Neural cell (in vitro differentiated cells): Measurements from ENCODE around the gene RCC2. TPM values are rescaled to one million over a fixed set of nuclear protein-coding genes. Genes with fewer than 3 reads are reported as not detected.

Experiments
- H2AFZ ChIP-seq: fragments of 200-600, 300-800 bp; sonication (generic), shearing (Covaris generic); 2 replicates; pipeline ENCODE4 v1.6.0; 2014; ENCODE audit warnings: low read depth, mild to moderate bottlenecking, antibody characterized with exemption, low read length, moderate library complexity
- H3F3A ChIP-seq: fragments of 200-600 bp; shearing (Covaris generic); 2 replicates; pipeline ENCODE4 v1.6.1; 2016; ENCODE audit warnings: mild to moderate bottlenecking, moderate library complexity, mixed read lengths, antibody characterized with exemption, low read length; ENCODE audit not compliant: insufficient read depth, poor library complexity, severe bottlenecking
- H3K27ac ChIP-seq: fragments of 200-600, 300-800 bp; sonication (generic), shearing (Covaris generic); 2 replicates; pipeline ENCODE4 v1.5.1; 2014; ENCODE audit warnings: mild to moderate bottlenecking, low read length, moderate library complexity
- H3K27me3 ChIP-seq: fragments of 300-800, 200-600 bp; sonication (generic), shearing (Covaris generic); 2 replicates; pipeline ENCODE4 v1.6.0; 2014; ENCODE audit warnings: mild to moderate bottlenecking, low read depth, low read length, moderate library complexity; ENCODE audit not compliant: insufficient read depth
- H3K36me3 ChIP-seq: fragments of 300-800, 200-600 bp; sonication (generic), shearing (Covaris generic); 2 replicates; pipeline ENCODE4 v1.5.1; 2014; ENCODE audit warnings: mild to moderate bottlenecking, antibody characterized with exemption, low read length, moderate library complexity; ENCODE audit not compliant: insufficient read depth
- H3K4me2 ChIP-seq: fragments of 300-800, 200-600 bp; sonication (generic), shearing (Covaris generic); 2 replicates; pipeline ENCODE4 v1.6.0; 2014; ENCODE audit warnings: mild to moderate bottlenecking, low read length
- H3K4me3 ChIP-seq: fragments of 300-800, 200-600 bp; sonication (generic), shearing (Covaris generic); 2 replicates; pipeline ENCODE4 v1.5.1; 2014; ENCODE audit warnings: mild to moderate bottlenecking, low read length, moderate library complexity
- H3K79me2 ChIP-seq: fragments of 200-600 bp; shearing (Covaris generic); replicated peaks from 2 replicates; pipeline ENCODE4 v1.6.0; 2014; ENCODE audit warnings: mild to moderate bottlenecking, low read length, moderate library complexity; ENCODE audit not compliant: insufficient read depth
- H3K9ac ChIP-seq: fragments of 300-800, 200-600 bp; sonication (generic), shearing (Covaris generic); 2 replicates; pipeline ENCODE4 v1.6.1; 2016; ENCODE audit warnings: mild to moderate bottlenecking, low read length, mixed read lengths
- H3K9me2 ChIP-seq: fragments of 200-600 bp; shearing (Covaris generic); 2 replicates; pipeline ENCODE4 v1.6.1; 2016; ENCODE audit warnings: mild to moderate bottlenecking, low read length, mixed read lengths; ENCODE audit not compliant: insufficient read depth
- H3K9me3 ChIP-seq: fragments of 200-600, 300-800 bp; sonication (generic), shearing (Covaris generic); 2 replicates; pipeline ENCODE4 v1.6.1; 2016; ENCODE audit warnings: mild to moderate bottlenecking, mixed run types, low read length, moderate library complexity, mixed read lengths
- H4K20me1 ChIP-seq: fragments of 200-600 bp; shearing (Covaris generic); 2 replicates; pipeline ENCODE4 v1.6.1; 2016; ENCODE audit warnings: mild to moderate bottlenecking, mixed run types; ENCODE audit not compliant: insufficient read depth
- EP300 ChIP-seq: fragments of 450-650 bp; conservative IDR thresholded peaks from 2 replicates; pipeline ENCODE4 v1.6.1; 2014; ENCODE audit warnings: antibody characterized with exemption, mild to moderate bottlenecking, moderate library complexity; ENCODE audit not compliant: poor library complexity, severe bottlenecking
- EZH2 ChIP-seq: fragments of 200-600, 300-800 bp; shearing (Covaris generic), sonication (generic); IDR thresholded peaks from 2 replicates; pipeline ENCODE4 v1.6.1; 2014; ENCODE audit warnings: antibody characterized with exemption, low read length, borderline replicate concordance, mild to moderate bottlenecking; ENCODE audit not compliant: insufficient read depth, poor library complexity, severe bottlenecking
- MXI1 ChIP-seq: fragments of 450-650 bp; conservative IDR thresholded peaks from 2 replicates; pipeline ENCODE4 v1.6.1; 2014; ENCODE audit warnings: antibody characterized with exemption, mild to moderate bottlenecking; ENCODE audit not compliant: poor library complexity, severe bottlenecking
- POLR2AphosphoS5 ChIP-seq: IDR thresholded peaks from 2 replicates; pipeline ENCODE4 v1.6.1; 2012
- RAD21 ChIP-seq: fragments of 450-650 bp; conservative IDR thresholded peaks from 2 replicates; pipeline ENCODE4 v1.6.1; 2014; ENCODE audit warnings: antibody characterized with exemption, mild to moderate bottlenecking, moderate library complexity
- SMC3 ChIP-seq: fragments of 450-650 bp; conservative IDR thresholded peaks from 2 replicates; pipeline ENCODE4 v1.6.1; 2014; ENCODE audit warnings: antibody characterized with exemption, mild to moderate bottlenecking, moderate library complexity; ENCODE audit not compliant: poor library complexity
- TAF1 ChIP-seq: IDR thresholded peaks from 2 replicates; pipeline ENCODE4 v1.6.1; 2012; ENCODE audit warnings: low read depth
- polyA minus RNA-seq: library from RNA; depleted of rRNA, polyadenylated mRNA; stranded (reverse); fragments of >200 nt; gene quantifications from 2 replicates; pipeline ENCODE4 v1.2.3, GENCODE V29; 2014
- polyA plus RNA-seq: library from polyadenylated mRNA; depleted of rRNA; stranded (reverse); fragments of >200 nt; gene quantifications from 2 replicates; pipeline ENCODE4 v1.2.3, GENCODE V29; 2014
- TF ChIP-seq, protein P1 (sequence below): fragments of 450-650 bp; IDR thresholded peaks from 2 replicates; pipeline ENCODE4 v1.5.1; 2014; ENCODE audit warnings: antibody characterized with exemption, mild to moderate bottlenecking, moderate library complexity; ENCODE audit not compliant: poor library complexity, severe bottlenecking
- TF ChIP-seq, protein P2 (sequence below): IDR thresholded peaks from 2 replicates; pipeline ENCODE4 v1.6.1; 2012; ENCODE audit warnings: borderline replicate concordance

RCC2 gene
- 34.4 and 38.5 TPM in 2 replicates for polyA plus RNA-seq
- 31.8 and 33.6 TPM in 2 replicates for polyA minus RNA-seq

GRCh38 chr1:17439250-17440073 is at the start of gene RCC2:
Gene RCC2 (minus strand): TSS chr1:17439677. CDS start chr1:17438514, 1,163 bp downstream.
- Histone ChIP-seq H3K9ac (peak within 1 kb of the TSS; percentile 83), H3K4me2 (peak within 1 kb of the TSS; percentile 84), H3K27me3 (peaks cover 11% of the 10 kb centered on the region), H3K9me3 (no peaks in the 10 kb centered on the region), H3K4me3 (peak within 1 kb of the TSS; percentile 91), H3F3A (no peaks in the 10 kb centered on the region), H3K27ac (peak within 1 kb of the TSS; percentile 82), H2AFZ (peak within 1 kb of the TSS; percentile 37), H4K20me1 (no peaks in the 10 kb centered on the region), H3K36me3 (peaks cover 5% of the 10 kb centered on the region), H3K79me2 (peaks cover 33% of the 10 kb centered on the region), H3K9me2 (no peaks in the 10 kb centered on the region)
- TF ChIP-seq POLR2AphosphoS5 (peak; percentile 35), EP300 (no peak), TAF1 (peak; percentile 35), MXI1 (peak; percentile 96)
- TF ChIP-seq, protein P1, sequence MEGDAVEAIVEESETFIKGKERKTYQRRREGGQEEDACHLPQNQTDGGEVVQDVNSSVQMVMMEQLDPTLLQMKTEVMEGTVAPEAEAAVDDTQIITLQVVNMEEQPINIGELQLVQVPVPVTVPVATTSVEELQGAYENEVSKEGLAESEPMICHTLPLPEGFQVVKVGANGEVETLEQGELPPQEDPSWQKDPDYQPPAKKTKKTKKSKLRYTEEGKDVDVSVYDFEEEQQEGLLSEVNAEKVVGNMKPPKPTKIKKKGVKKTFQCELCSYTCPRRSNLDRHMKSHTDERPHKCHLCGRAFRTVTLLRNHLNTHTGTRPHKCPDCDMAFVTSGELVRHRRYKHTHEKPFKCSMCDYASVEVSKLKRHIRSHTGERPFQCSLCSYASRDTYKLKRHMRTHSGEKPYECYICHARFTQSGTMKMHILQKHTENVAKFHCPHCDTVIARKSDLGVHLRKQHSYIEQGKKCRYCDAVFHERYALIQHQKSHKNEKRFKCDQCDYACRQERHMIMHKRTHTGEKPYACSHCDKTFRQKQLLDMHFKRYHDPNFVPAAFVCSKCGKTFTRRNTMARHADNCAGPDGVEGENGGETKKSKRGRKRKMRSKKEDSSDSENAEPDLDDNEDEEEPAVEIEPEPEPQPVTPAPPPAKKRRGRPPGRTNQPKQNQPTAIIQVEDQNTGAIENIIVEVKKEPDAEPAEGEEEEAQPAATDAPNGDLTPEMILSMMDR = peak; percentile 29

DNA sequence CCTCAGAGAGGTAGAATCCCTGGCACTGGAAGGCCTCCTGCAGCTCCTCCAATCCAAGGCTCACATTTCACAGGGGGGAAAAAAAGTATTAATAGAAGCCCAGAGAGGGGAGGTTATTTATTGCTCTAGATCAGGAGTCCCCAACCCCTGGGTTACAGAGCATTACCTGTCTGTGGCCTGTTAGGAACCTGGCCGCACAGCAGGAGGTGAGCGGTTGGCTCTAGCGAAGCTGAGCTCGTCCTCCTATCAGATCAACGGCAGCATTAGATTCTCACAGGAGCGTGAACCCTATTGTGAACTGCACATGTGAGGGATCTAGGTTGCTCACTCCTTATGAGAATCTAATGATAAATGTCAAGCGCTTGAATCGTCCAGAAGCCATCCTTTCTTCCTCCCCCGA is 46.8 kb upstream of the RCC2 start:
- Histone ChIP-seq H3K9me3 (no peaks in the 10 kb centered on the region), H3K4me2 (no peak overlapping the region), H3K9ac (no peak overlapping the region), H3K79me2 (no peaks in the 10 kb centered on the region), H4K20me1 (no peaks in the 10 kb centered on the region), H2AFZ (no peak overlapping the region), H3K27me3 (no peaks in the 10 kb centered on the region), H3K27ac (no peak overlapping the region), H3F3A (no peaks in the 10 kb centered on the region), H3K4me3 (no peak overlapping the region), H3K36me3 (no peaks in the 10 kb centered on the region), H3K9me2 (no peaks in the 10 kb centered on the region)
- TF ChIP-seq, protein P2, sequence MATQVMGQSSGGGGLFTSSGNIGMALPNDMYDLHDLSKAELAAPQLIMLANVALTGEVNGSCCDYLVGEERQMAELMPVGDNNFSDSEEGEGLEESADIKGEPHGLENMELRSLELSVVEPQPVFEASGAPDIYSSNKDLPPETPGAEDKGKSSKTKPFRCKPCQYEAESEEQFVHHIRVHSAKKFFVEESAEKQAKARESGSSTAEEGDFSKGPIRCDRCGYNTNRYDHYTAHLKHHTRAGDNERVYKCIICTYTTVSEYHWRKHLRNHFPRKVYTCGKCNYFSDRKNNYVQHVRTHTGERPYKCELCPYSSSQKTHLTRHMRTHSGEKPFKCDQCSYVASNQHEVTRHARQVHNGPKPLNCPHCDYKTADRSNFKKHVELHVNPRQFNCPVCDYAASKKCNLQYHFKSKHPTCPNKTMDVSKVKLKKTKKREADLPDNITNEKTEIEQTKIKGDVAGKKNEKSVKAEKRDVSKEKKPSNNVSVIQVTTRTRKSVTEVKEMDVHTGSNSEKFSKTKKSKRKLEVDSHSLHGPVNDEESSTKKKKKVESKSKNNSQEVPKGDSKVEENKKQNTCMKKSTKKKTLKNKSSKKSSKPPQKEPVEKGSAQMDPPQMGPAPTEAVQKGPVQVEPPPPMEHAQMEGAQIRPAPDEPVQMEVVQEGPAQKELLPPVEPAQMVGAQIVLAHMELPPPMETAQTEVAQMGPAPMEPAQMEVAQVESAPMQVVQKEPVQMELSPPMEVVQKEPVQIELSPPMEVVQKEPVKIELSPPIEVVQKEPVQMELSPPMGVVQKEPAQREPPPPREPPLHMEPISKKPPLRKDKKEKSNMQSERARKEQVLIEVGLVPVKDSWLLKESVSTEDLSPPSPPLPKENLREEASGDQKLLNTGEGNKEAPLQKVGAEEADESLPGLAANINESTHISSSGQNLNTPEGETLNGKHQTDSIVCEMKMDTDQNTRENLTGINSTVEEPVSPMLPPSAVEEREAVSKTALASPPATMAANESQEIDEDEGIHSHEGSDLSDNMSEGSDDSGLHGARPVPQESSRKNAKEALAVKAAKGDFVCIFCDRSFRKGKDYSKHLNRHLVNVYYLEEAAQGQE = no peak

DNA sequence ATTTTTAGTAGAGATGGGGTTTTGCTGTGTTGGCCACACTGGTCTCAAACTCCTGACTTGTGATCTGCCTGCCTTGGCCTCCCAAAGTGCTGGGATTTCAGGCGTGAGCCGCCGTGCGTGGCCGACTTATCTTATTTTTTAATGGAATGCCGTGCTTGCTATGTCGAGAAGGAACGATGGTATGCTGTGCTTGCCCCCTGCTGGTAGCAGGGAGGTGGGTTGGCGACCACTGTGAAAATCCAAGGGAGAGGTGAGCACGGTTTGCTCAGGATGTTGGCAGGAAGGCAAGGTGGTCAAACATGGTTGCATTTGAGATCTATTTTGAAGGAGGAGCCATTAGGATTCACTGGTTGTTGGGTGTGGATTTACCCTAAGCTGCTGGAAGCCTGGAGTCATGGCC is 45.8 kb upstream of the RCC2 start:
- Histone ChIP-seq H3K4me3 (no peak overlapping the region), H3K27ac (no peak overlapping the region), H2AFZ (no peak overlapping the region), H3K36me3 (no peaks in the 10 kb centered on the region), H4K20me1 (no peaks in the 10 kb centered on the region), H3K27me3 (no peaks in the 10 kb centered on the region), H3F3A (no peaks in the 10 kb centered on the region), H3K9me3 (no peaks in the 10 kb centered on the region), H3K9ac (no peak overlapping the region), H3K4me2 (no peak overlapping the region), H3K79me2 (no peaks in the 10 kb centered on the region), H3K9me2 (no peaks in the 10 kb centered on the region)
- no peak for TF ChIP-seq EZH2
- TF ChIP-seq, protein P2 = no peak
- no peak for TF ChIP-seq POLR2AphosphoS5
- TF ChIP-seq, protein P1 = no peak
- TF ChIP-seq MXI1 = no peak
- no peak for TF ChIP-seq TAF1
- TF ChIP-seq EP300 = no peak
- TF ChIP-seq RAD21 = no peak
- no peak for TF ChIP-seq SMC3
